GM18511 (cell line): ENCODE results near the gene LHFPL4.
A peak's percentile ranks its signal among the peaks of the same experiment; 100 is the strongest.
"Not testable (repeated sequence)": the region's sequence is repeated elsewhere in the genome, so short reads cannot be mapped to it uniquely, and the experiment has no call there.

Source experiments
- ATAC-seq: cut with Tn5 transposase; IDR thresholded peaks from one replicate; pipeline ENCODE4 v1.9.1; 2021; ENCODE audit warnings: mild to moderate bottlenecking, moderate library complexity; ENCODE audit not compliant: unreplicated experiment

The LHFPL4 gene

GRCh38 chr3:9542182-9542581 is 11.4 kb downstream of the LHFPL4 start:
- no peak for ATAC-seq

GRCh38 chr3:9536212-9536611 is 17.4 kb downstream of the LHFPL4 start:
- ATAC-seq: no peak

- ATAC-seq: no peak
Measured at GRCh38 chr3:9534429-9534828, 19.2 kb downstream of the LHFPL4 start.

GRCh38 chr3:9525078-9525477 is 28.5 kb downstream of the LHFPL4 start:
- no peak for ATAC-seq

GRCh38 chr3:9514956-9515355 is 38.7 kb downstream of the LHFPL4 start:
- no peak for ATAC-seq

GRCh38 chr3:9514306-9514705 is 39.3 kb downstream of the LHFPL4 start:
- ATAC-seq: no peak

GRCh38 chr3:9512456-9513045 is 41.1 kb downstream of the LHFPL4 start:
- ATAC-seq: no peak

- ATAC-seq: no peak
Measured at GRCh38 chr3:9508781-9509180, 44.8 kb downstream of the LHFPL4 start.

GRCh38 chr3:9507586-9508578 is 45.7 kb downstream of the LHFPL4 start:
- no peak for ATAC-seq

GRCh38 chr3:9503283-9503682 is 50.3 kb downstream of the LHFPL4 start:
- ATAC-seq: peak; percentile 47

GRCh38 chr3:9501226-9501625 is 52.4 kb downstream of the LHFPL4 start:
- no peak for ATAC-seq

GRCh38 chr3:9500108-9501050 is 53.2 kb downstream of the LHFPL4 start:
- ATAC-seq: peak; percentile 61

GRCh38 chr3:9499455-9500107 is 54.0 kb downstream of the LHFPL4 start:
- no peak for ATAC-seq

GRCh38 chr3:9498781-9499180 is 54.8 kb downstream of the LHFPL4 start:
- ATAC-seq: no peak

GRCh38 chr3:9497821-9498565 is 55.6 kb downstream of the LHFPL4 start:
- ATAC-seq: no peak

- no peak for ATAC-seq
Measured at GRCh38 chr3:9496893-9497292, 56.7 kb downstream of the LHFPL4 start.

GRCh38 chr3:9494036-9494435 is 59.6 kb downstream of the LHFPL4 start:
- ATAC-seq: not testable (repeated sequence)

- ATAC-seq: no peak
Measured at GRCh38 chr3:9491506-9491905, 62.1 kb downstream of the LHFPL4 start.

- no peak for ATAC-seq
Measured at GRCh38 chr3:9485248-9485647, 68.4 kb downstream of the LHFPL4 start.

GRCh38 chr3:9480265-9480664 is 73.4 kb downstream of the LHFPL4 start:
- no peak for ATAC-seq
